SK-N-SH treated with all-trans-retinoic acid at 6 μM for 48 hours (cell line): ENCODE data around the gene CALHM4.

Experiments used
- ARNTL ChIP-seq: fragments of 450-650 bp; formaldehyde crosslinking; IDR thresholded peaks from 2 replicates; pipeline ENCODE4 v1.5.0; 2020; ENCODE audit warnings: low read depth, mild to moderate bottlenecking, moderate library complexity, borderline replicate concordance
- BACH2 ChIP-seq: fragments of 250-450 bp; sonication (Bioruptor Pico); IDR thresholded peaks from 2 replicates; pipeline ENCODE4 v1.9.0; 2021; ENCODE audit warnings: mild to moderate bottlenecking, borderline replicate concordance
- CSDC2 ChIP-seq: fragments of 250-450 bp; sonication (Bioruptor Pico); IDR thresholded peaks from 2 replicates; pipeline ENCODE4 v1.5.0; 2020; ENCODE audit warnings: mild to moderate bottlenecking, moderate library complexity
- SNAI2 ChIP-seq: fragments of 250-450 bp; sonication (Bioruptor Pico); IDR thresholded peaks from 2 replicates; pipeline ENCODE4 v1.5.0; 2020; ENCODE audit warnings: mild to moderate bottlenecking, moderate library complexity
- ZC3H10 ChIP-seq: fragments of 250-450 bp; sonication (Bioruptor Pico); IDR thresholded peaks from 2 replicates; pipeline ENCODE4 v1.5.1; 2021; ENCODE audit warnings: mild to moderate bottlenecking, moderate library complexity
- ZFP3 ChIP-seq: fragments of 250-450 bp; sonication (Bioruptor Pico); IDR thresholded peaks from 2 replicates; pipeline ENCODE4 v1.5.0; 2020; ENCODE audit warnings: mild to moderate bottlenecking, moderate library complexity
- ZFP30 ChIP-seq: fragments of 450-650 bp; formaldehyde crosslinking; IDR thresholded peaks from 2 replicates; pipeline ENCODE4 v1.5.0; 2022; ENCODE audit warnings: mild to moderate bottlenecking, moderate library complexity
- TF ChIP-seq, protein P1 (sequence below): fragments of 250-450 bp; sonication (Bioruptor Pico); IDR thresholded peaks from 2 replicates; pipeline ENCODE4 v1.8.0; 2020; ENCODE audit warnings: mild to moderate bottlenecking, moderate library complexity, borderline replicate concordance
- TF ChIP-seq, protein P2 (sequence below): fragments of 250-450 bp; sonication (Bioruptor Pico); IDR thresholded peaks from 2 replicates; pipeline ENCODE4 v1.5.0; 2020; ENCODE audit warnings: mild to moderate bottlenecking, moderate library complexity
- TF ChIP-seq, protein P3 (sequence below): fragments of 250-450 bp; sonication (Bioruptor Pico); IDR thresholded peaks from 2 replicates; pipeline ENCODE4 v1.5.1; 2020; ENCODE audit warnings: low read depth, mild to moderate bottlenecking, moderate library complexity

DNA sequence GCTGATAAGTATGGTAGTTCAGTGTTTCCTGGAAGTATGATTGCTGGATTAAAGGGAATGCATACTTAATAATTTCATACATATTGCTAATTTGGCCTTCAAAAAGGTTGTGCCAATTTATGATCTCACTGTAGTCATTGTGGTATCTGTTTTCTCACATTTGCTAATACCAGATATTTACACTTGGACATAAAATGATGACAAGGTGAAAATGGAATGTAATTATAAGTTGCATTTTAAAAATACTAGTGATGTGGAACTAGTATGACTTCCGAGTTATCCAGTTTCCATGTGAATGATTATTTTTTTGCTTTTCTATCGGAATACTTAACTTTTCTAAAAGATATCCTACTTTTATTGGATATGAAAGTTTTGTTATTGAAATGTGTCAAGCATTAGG, 33.2 kb downstream of the CALHM4 start:
- TF ChIP-seq ZFP30 (no peak), ZFP3 (CRISPR knock-in tag) (no peak), SNAI2 (CRISPR knock-in tag) (no peak), ARNTL (CRISPR knock-in tag) (no peak), CSDC2 (CRISPR knock-in tag) (no peak), BACH2 (CRISPR knock-in tag) (no peak), ZC3H10 (CRISPR knock-in tag) (no peak)
- TF ChIP-seq, protein P1, sequence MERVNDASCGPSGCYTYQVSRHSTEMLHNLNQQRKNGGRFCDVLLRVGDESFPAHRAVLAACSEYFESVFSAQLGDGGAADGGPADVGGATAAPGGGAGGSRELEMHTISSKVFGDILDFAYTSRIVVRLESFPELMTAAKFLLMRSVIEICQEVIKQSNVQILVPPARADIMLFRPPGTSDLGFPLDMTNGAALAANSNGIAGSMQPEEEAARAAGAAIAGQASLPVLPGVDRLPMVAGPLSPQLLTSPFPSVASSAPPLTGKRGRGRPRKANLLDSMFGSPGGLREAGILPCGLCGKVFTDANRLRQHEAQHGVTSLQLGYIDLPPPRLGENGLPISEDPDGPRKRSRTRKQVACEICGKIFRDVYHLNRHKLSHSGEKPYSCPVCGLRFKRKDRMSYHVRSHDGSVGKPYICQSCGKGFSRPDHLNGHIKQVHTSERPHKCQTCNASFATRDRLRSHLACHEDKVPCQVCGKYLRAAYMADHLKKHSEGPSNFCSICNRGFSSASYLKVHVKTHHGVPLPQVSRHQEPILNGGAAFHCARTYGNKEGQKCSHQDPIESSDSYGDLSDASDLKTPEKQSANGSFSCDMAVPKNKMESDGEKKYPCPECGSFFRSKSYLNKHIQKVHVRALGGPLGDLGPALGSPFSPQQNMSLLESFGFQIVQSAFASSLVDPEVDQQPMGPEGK: no peak
- TF ChIP-seq, protein P2, sequence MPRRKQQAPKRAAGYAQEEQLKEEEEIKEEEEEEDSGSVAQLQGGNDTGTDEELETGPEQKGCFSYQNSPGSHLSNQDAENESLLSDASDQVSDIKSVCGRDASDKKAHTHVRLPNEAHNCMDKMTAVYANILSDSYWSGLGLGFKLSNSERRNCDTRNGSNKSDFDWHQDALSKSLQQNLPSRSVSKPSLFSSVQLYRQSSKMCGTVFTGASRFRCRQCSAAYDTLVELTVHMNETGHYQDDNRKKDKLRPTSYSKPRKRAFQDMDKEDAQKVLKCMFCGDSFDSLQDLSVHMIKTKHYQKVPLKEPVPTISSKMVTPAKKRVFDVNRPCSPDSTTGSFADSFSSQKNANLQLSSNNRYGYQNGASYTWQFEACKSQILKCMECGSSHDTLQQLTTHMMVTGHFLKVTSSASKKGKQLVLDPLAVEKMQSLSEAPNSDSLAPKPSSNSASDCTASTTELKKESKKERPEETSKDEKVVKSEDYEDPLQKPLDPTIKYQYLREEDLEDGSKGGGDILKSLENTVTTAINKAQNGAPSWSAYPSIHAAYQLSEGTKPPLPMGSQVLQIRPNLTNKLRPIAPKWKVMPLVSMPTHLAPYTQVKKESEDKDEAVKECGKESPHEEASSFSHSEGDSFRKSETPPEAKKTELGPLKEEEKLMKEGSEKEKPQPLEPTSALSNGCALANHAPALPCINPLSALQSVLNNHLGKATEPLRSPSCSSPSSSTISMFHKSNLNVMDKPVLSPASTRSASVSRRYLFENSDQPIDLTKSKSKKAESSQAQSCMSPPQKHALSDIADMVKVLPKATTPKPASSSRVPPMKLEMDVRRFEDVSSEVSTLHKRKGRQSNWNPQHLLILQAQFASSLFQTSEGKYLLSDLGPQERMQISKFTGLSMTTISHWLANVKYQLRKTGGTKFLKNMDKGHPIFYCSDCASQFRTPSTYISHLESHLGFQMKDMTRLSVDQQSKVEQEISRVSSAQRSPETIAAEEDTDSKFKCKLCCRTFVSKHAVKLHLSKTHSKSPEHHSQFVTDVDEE (CRISPR knock-in tag): no peak
- TF ChIP-seq, protein P3, sequence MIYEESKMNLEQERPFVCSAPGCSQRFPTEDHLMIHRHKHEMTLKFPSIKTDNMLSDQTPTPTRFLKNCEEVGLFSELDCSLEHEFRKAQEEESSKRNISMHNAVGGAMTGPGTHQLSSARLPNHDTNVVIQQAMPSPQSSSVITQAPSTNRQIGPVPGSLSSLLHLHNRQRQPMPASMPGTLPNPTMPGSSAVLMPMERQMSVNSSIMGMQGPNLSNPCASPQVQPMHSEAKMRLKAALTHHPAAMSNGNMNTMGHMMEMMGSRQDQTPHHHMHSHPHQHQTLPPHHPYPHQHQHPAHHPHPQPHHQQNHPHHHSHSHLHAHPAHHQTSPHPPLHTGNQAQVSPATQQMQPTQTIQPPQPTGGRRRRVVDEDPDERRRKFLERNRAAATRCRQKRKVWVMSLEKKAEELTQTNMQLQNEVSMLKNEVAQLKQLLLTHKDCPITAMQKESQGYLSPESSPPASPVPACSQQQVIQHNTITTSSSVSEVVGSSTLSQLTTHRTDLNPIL (CRISPR knock-in tag): no peak
